Measurements from ENCODE around the gene COL24A1. TPM values are rescaled to one million over a fixed set of nuclear protein-coding genes. Genes with fewer than 3 reads are reported as not detected.

COL24A1 gene
- total and polyA plus RNA-seq, 2 of the 8 experiments (the other 6 are each of a cell fraction or from before 2014, with no cell fraction given) = 0.23 to 1.1 TPM

DNA sequence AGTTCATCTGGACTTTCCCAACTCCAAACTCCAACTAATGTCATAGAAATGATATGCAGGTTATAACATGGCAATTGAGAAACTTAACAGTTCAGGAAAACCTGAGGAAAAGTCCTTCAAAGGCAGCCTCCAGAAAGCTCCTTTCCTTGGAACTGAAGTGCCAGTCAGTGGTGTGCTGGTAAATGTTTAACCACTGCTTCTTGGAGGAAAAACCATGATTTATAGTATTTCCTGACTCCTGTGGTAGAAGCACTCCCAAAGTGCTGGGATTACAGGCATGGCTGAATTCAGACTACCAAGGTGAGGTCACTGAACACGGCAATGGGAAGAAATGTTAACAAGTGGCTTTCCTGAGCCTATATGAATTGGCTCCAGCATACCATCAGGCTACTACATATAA lies 421.6 kb downstream of the COL24A1 start:
- no peak for FAIRE-seq
- no peaks in the 10 kb centered on the region for H3K79me2 ChIP-seq (ENCODE audit: control insufficient read depth in 1 of 2, insufficient read depth in 2 of 2, low read length in 2 of 2)

More for the DNA sequence above, 421.6 kb downstream of the COL24A1 start:
- H2BK5ac ChIP-seq (ENCODE audit: low read depth, low read length) = no peak overlapping the region
- H3K9me3 ChIP-seq (ENCODE audit: insufficient read depth in 2 of 2, low read depth in 1 of 2, low read length in 1 of 2) = no peaks in the 10 kb centered on the region
- H4K91ac ChIP-seq (replicated peaks; ENCODE audit: insufficient read length, low read length) = no peak overlapping the region
- H3K14ac ChIP-seq (ENCODE audit: insufficient read length) = no peak overlapping the region
- DNase-seq (ENCODE audit: low read depth in 1 of 2, low spot score in 2 of 2) = no peak
- H2BK20ac ChIP-seq (ENCODE audit: low read length) = no peak overlapping the region
- H3K79me1 ChIP-seq (ENCODE audit: low read depth, low read length) = no peaks in the 10 kb centered on the region
- CTCF ChIA-PET (ENCODE audit: partially characterized antibody) = no interaction called here
- TF ChIP-seq TBP (IDR thresholded peaks at IDR 0.05; ENCODE audit: low read depth, low read length) (no peak), EZH2 (IDR thresholded peaks at IDR 0.05; ENCODE audit: low read depth, low read length, severe bottlenecking) (no peak), CREB1 (IDR thresholded peaks at IDR 0.05) (no peak), KDM5A (IDR thresholded peaks at IDR 0.05; ENCODE audit: low read length) (no peak), POU5F1 (IDR thresholded peaks at IDR 0.05; ENCODE audit: low read depth, low read length) (no peak), MAFK (IDR thresholded peaks at IDR 0.05; ENCODE audit: low read depth, low read length) (no peak), RXRA (IDR thresholded peaks at IDR 0.05; ENCODE audit: insufficient read depth, low read depth, low read length) (no peak), BCL11A (IDR thresholded peaks at IDR 0.05; ENCODE audit: low read depth in 2 of 2, low read length in 2 of 2) (no peak), SIX5 (IDR thresholded peaks at IDR 0.05; ENCODE audit: low read depth, low read length) (no peak)
- TF ChIP-seq, protein P1, sequence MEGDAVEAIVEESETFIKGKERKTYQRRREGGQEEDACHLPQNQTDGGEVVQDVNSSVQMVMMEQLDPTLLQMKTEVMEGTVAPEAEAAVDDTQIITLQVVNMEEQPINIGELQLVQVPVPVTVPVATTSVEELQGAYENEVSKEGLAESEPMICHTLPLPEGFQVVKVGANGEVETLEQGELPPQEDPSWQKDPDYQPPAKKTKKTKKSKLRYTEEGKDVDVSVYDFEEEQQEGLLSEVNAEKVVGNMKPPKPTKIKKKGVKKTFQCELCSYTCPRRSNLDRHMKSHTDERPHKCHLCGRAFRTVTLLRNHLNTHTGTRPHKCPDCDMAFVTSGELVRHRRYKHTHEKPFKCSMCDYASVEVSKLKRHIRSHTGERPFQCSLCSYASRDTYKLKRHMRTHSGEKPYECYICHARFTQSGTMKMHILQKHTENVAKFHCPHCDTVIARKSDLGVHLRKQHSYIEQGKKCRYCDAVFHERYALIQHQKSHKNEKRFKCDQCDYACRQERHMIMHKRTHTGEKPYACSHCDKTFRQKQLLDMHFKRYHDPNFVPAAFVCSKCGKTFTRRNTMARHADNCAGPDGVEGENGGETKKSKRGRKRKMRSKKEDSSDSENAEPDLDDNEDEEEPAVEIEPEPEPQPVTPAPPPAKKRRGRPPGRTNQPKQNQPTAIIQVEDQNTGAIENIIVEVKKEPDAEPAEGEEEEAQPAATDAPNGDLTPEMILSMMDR (IDR thresholded peaks at IDR 0.05; ENCODE audit: control extremely low read depth in 1 of 3, insufficient read depth in 1 of 3, low read depth in 1 of 3, low read length in 3 of 3) = no peak
- TF ChIP-seq, protein P2, sequence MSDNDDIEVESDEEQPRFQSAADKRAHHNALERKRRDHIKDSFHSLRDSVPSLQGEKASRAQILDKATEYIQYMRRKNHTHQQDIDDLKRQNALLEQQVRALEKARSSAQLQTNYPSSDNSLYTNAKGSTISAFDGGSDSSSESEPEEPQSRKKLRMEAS (IDR thresholded peaks at IDR 0.05) = no peak
- H3K27ac ChIP-seq (ENCODE audit: low read depth, low read length) = no peak overlapping the region
- H4K20me1 ChIP-seq (replicated peaks in 1 of 2; ENCODE audit: control insufficient read depth in 1 of 2, insufficient read depth in 2 of 2, low read length in 2 of 2) = no peaks in the 10 kb centered on the region
- no peak overlapping the region for H2BK12ac ChIP-seq (ENCODE audit: low read depth, low read length)
- no peak overlapping the region for H4K5ac ChIP-seq (ENCODE audit: insufficient read length, low read depth, low read length)
- H2BK15ac ChIP-seq (ENCODE audit: low read length) = no peak overlapping the region
- H3K4me2 ChIP-seq (ENCODE audit: insufficient read depth in 1 of 2, low read depth in 2 of 2, low read length in 2 of 2) = no peak overlapping the region
- H3K27me3 ChIP-seq (replicated peaks in 1 of 4; ENCODE audit: control insufficient read depth in 3 of 4, extremely low read depth in 1 of 4, insufficient read depth in 3 of 4, low read length in 3 of 4) = no peaks in the 10 kb centered on the region
- 94% methylated on average over 1 of the region's 1 CpG; no CpG with 5 or more reads in 1 of the 2 experiments for WGBS, 2 experiments (ENCODE audit: extremely low coverage in 1 of 2, insufficient coverage in 1 of 2, insufficient read length in 1 of 2, insufficient replicate concordance in 2 of 2, low coverage in 1 of 2, low lambda C conversion rate in 2 of 2, missing lambda C conversion rate in 1 of 2)
- no peak overlapping the region for H3K4me3 ChIP-seq (ENCODE audit: extremely low read depth in 1 of 4, insufficient read depth in 2 of 4, low read depth in 3 of 4, low read length in 4 of 4)
- H4K8ac ChIP-seq (ENCODE audit: extremely low read depth, insufficient read depth, low read length) = no peak overlapping the region
- no peak overlapping the region for H2BK120ac ChIP-seq (replicated peaks; ENCODE audit: low read depth, low read length)
- H3K4ac ChIP-seq (replicated peaks; ENCODE audit: insufficient read length, low read depth, low read length) = no peak overlapping the region
- no peaks in the 10 kb centered on the region for H3K23me2 ChIP-seq (ENCODE audit: low read depth, low read length)
- H2AFZ ChIP-seq (ENCODE audit: low read length) = no peak overlapping the region
- H3K4me1 ChIP-seq (replicated peaks in 1 of 4; ENCODE audit: control insufficient read depth in 3 of 4, insufficient read depth in 4 of 4, low read length in 3 of 4) = no peaks in the 10 kb centered on the region
- no peaks in the 10 kb centered on the region for H3K36me3 ChIP-seq (ENCODE audit: control insufficient read depth in 2 of 4, insufficient read depth in 4 of 4, low read length in 3 of 4)
- no peak overlapping the region for H3K56ac ChIP-seq (replicated peaks; ENCODE audit: insufficient read length, low read depth, low read length)
- H3K18ac ChIP-seq (ENCODE audit: extremely low read depth, low read length) = no peak overlapping the region
- H3K23ac ChIP-seq (ENCODE audit: insufficient read length) = no peak overlapping the region
- no peak overlapping the region for H3K9ac ChIP-seq (replicated peaks in 1 of 4; ENCODE audit: extremely low read depth in 1 of 4, low read depth in 3 of 4, low read length in 3 of 4)
- POLR2A ChIA-PET (ENCODE audit: partially characterized antibody) = no interaction called here
- H2AK5ac ChIP-seq (ENCODE audit: low read depth, low read length) = no peak overlapping the region

Measured in H1 (cell line).